ENCODE results near the gene LOXL1. TPM values are rescaled to one million over a fixed set of nuclear protein-coding genes. Genes with fewer than 3 reads are reported as not detected.
A peak's percentile ranks its signal among the peaks of the same experiment; 100 is the strongest.

LOXL1 gene
- total RNA-seq, 5 donors from 2014 or later (not counting 1 experiment from before 2014, with no cell fraction given): 1.4 to 4.8 (median 1.6) TPM

DNA sequence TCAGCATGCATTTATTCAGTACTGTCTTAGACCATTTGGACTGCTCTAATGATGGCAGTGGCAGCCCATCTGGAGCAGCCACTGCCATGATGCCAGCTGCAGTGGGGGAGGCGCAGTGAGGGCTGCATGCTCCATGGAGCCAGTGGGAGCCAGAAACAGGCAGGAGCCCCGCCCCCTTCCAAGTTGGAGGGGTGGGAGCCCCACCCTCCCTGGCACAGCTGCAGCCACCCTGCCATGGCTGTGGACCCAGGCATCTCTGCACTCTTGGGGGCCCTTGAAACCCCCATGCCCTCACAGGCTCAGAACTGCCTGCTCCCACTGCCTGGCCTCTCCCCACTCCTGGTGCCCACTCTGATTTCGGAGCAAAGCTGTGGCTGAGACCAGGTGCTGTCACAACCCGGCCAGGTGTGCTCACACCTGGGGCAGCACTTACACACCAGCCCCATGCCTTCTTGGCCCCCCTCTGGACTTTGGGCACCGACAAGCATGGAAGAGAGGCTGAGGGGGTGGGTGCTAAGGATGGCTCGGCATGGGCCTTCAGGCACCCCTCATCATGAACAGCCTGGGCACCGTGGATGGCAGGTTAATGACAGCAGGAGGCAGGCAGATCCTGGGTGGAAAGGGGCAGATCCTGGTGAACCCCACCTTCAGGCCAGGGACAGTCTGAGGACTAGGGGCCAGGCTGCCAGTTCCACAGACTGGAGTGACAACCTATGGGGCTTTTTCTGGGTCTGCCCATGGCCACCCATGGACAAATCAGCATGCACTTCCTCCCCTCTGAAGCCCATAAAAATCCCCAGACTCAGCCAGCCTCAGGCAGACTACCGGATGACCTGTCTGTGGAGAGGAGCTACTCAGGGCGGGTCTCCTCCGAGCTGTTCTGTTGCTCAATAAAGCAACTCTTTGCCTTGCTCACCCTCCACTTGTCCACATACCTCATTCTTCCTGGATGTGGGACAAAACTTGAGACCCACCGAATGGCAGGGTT, 34.6 kb upstream of the LOXL1 start:
- WGBS (ENCODE audit: insufficient coverage): 72% methylated on average over 4 of the region's 11 CpGs
- Mint-ChIP-seq H3K36me3 (no peaks in the 10 kb centered on the region), H3K27ac (no peak overlapping the region), H3K4me3 (no peak overlapping the region), H3K27me3 (peaks cover 7 to 14% of the 10 kb centered on the region in 2 donors), H3K9me3 (no peaks in the 10 kb centered on the region), H3K4me1 (no peaks in the 10 kb centered on the region)
- Histone ChIP-seq H3K4me3 (ENCODE audit: control insufficient read depth in 1 of 2, extremely low read depth in 1 of 2, low read length in 1 of 2) (no peak overlapping the region), H3K27me3 (replicated peaks in 1 of 2; ENCODE audit: control insufficient read depth in 2 of 2, extremely low read depth in 1 of 2, insufficient read depth in 2 of 2, low read length in 1 of 2) (peaks cover 0 to 27% of the 10 kb centered on the region in 2 experiments), H3K27ac (ENCODE audit: low read length) (no peak overlapping the region), H3K36me3 (ENCODE audit: control insufficient read depth in 2 of 2, extremely low read depth in 1 of 2, insufficient read depth in 1 of 2, low read length in 1 of 2) (no peaks in the 10 kb centered on the region), H3K4me1 (ENCODE audit: control insufficient read depth in 1 of 2, extremely low read depth in 1 of 2, insufficient read depth in 2 of 2, low read length in 2 of 2) (no peaks in the 10 kb centered on the region), H3K9me3 (no peaks in the 10 kb centered on the region)
- ATAC-seq (replicated peaks in 1 of 4) (no peak), DNase-seq (no peak)
- ChIA-PET POLR2A (no interaction called here), CTCF (no interaction called here)

DNA sequence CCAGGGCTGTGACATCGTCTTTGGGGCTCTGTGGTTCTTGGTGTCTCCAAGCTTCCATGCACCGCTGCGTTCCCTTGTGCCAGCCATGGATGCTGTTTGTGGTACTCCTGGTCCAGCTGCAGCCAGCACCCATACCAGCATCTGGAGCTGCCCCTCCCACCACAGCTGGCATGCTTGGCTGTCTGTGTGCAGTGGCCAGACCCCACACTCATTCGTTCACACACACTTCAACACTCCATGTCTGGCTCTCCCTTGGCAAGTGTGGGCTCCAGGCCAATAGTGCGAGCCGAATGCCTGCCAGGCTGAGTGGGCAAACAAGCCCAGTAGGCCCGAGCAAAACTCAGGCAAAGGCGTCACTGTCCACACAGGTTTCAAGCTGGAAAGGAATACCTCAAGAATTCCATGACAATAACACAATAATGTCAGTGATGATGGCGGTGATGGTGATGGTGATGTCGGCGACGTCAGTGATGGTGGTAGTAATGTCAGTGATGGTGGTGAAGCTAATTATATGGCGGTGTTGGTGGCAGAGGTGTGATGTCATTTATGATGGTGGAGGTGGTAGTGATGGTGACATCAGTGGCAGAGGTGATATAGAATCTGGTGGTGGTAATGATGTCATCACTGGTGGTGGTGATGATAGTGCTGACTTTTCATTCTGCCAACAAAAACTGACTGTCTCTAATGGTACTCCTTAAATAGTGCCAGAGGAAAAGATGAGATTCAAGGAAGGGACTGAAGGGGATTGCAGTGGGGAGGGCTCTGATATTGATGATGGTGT, 33.6 kb upstream of the LOXL1 start:
- ATAC-seq (replicated peaks in 1 of 4) (no peak), DNase-seq (no peak)
- 85% methylated on average over 11 of the region's 13 CpGs for WGBS (ENCODE audit: insufficient coverage)
- Mint-ChIP-seq H3K4me3 (no peak overlapping the region), H3K4me1 (no peaks in the 10 kb centered on the region), H3K9me3 (no peaks in the 10 kb centered on the region), H3K36me3 (no peaks in the 10 kb centered on the region), H3K27ac (no peak overlapping the region), H3K27me3 (peaks cover 7 to 14% of the 10 kb centered on the region in 2 donors)
- H3K9me3 ChIP-seq: no peaks in the 10 kb centered on the region
- CTCF ChIA-PET: no interaction called here
- no peak overlapping the region for H3K4me3 ChIP-seq (ENCODE audit: control insufficient read depth in 1 of 2, extremely low read depth in 1 of 2, low read length in 1 of 2)
- peaks cover 0 to 2% of the 10 kb centered on the region in 2 experiments for H3K4me1 ChIP-seq (ENCODE audit: control insufficient read depth in 1 of 2, extremely low read depth in 1 of 2, insufficient read depth in 2 of 2, low read length in 2 of 2)
- no peaks in the 10 kb centered on the region for H3K36me3 ChIP-seq (ENCODE audit: control insufficient read depth in 2 of 2, extremely low read depth in 1 of 2, insufficient read depth in 1 of 2, low read length in 1 of 2)
- POLR2A ChIA-PET: no interaction called here
- H3K27ac ChIP-seq (ENCODE audit: low read length): no peak overlapping the region
- H3K27me3 ChIP-seq (replicated peaks in 1 of 2; ENCODE audit: control insufficient read depth in 2 of 2, extremely low read depth in 1 of 2, insufficient read depth in 2 of 2, low read length in 1 of 2): peaks cover 0 to 25% of the 10 kb centered on the region in 2 experiments

DNA sequence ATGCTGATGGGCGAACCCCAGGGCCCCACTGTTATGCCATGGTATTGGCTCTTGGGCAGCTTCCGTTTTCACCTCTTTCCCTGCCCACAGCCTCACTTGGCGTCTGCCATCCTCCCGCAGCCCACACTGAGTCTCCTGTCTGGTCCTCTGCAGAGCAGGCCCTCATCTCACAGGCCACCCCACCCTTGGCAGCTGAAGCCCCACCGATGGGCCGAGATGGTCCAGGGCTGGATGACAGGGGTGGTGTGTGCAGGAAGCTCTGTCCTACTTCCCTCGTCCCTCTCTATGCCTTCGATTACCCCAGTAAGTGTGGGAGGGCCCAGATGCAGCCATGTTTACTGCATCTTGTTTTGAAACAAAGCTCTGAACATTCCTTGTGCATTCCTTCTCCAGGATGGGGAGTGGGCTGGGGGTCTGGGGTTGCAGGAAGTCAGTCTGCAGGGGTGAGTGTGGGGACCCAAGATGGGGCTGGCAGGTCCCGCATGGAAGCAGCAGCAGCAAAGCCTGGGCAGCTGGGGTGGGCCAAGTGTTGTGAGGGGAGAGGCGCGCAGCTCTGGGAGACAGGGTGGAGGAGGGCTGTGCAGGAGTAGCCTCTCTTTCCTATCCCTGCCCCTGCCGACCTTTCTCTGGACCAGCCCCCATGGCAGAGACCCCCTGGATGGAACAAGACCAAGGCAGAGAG, 32.0 kb upstream of the LOXL1 start:
- Mint-ChIP-seq H3K9me3 (no peaks in the 10 kb centered on the region), H3K4me3 (no peak overlapping the region), H3K27ac (no peak overlapping the region), H3K4me1 (no peaks in the 10 kb centered on the region), H3K27me3 (peaks cover 7% of the 10 kb centered on the region in 2 donors), H3K36me3 (no peaks in the 10 kb centered on the region)
- Histone ChIP-seq H3K27me3 (replicated peaks in 1 of 2; ENCODE audit: control insufficient read depth in 2 of 2, extremely low read depth in 1 of 2, insufficient read depth in 2 of 2, low read length in 1 of 2) (peaks cover 0 to 25% of the 10 kb centered on the region in 2 experiments), H3K27ac (ENCODE audit: low read length) (no peak overlapping the region), H3K9me3 (no peaks in the 10 kb centered on the region), H3K36me3 (ENCODE audit: control insufficient read depth in 2 of 2, extremely low read depth in 1 of 2, insufficient read depth in 1 of 2, low read length in 1 of 2) (no peaks in the 10 kb centered on the region), H3K4me1 (ENCODE audit: control insufficient read depth in 1 of 2, extremely low read depth in 1 of 2, insufficient read depth in 2 of 2, low read length in 2 of 2) (peaks cover 0 to 2% of the 10 kb centered on the region in 2 experiments), H3K4me3 (ENCODE audit: control insufficient read depth in 1 of 2, extremely low read depth in 1 of 2, low read length in 1 of 2) (no peak overlapping the region)
- ATAC-seq (replicated peaks in 1 of 4): no peak
- ChIA-PET POLR2A (no interaction called here), CTCF (interaction anchor here in 1 of 2 donors (1.7 kb wide), 1 partner anchor 20 kb away, joined by 6 read pairs; no protein-coding TSS in a partner anchor)
- DNase-seq: no peak
- WGBS (ENCODE audit: insufficient coverage): 94% methylated on average over 2 of the region's 12 CpGs

DNA sequence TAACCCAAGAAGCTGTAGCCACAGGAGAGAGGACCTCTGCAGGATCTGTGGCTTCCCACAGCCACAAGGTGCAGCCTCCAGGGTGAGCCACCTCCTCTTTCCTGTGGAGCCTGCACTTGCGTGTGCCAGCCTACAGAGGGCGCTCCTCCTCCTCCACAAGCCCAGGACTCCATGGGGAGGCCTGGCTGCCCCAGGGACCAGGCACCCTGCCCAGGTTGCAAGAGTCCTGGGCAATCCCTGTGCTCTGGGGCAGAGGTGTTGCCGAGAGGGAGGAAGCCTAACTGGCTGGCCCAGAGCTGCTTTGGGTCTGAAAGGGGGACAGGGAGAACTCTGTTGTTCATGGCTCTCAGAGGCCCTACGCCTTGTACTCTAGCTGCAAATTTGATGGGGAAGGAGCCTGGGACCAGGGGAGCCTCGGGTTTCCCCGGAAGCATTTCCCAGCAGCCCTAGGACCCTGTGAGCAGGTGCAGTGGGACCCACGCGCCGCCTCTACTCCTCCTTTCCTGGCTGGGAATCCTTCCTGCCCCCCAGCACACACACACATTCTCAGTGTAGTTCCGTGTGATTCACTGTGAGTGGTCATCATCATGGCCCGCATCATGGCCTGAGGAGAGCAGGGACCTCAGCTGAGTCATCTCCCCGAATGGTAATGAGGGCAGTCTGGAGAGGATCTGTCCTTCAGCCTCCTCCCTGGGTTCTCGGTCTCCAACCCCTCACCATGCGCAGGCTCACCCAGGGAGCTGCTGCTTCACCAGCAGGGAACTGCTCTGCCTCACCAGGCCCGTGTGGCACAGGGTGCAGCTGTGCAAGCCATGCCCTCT, 28.6 kb upstream of the LOXL1 start:
- no peaks in the 10 kb centered on the region for H3K9me3 ChIP-seq
- ATAC-seq (replicated peaks in 1 of 4): peak; percentile 66 to 82 (median 76)
- Mint-ChIP-seq H3K4me1 (no peaks in the 10 kb centered on the region), H3K27me3 (no peaks in the 10 kb centered on the region), H3K36me3 (no peaks in the 10 kb centered on the region), H3K27ac (no peak overlapping the region), H3K9me3 (no peaks in the 10 kb centered on the region), H3K4me3 (no peak overlapping the region)
- H3K27me3 ChIP-seq (replicated peaks in 1 of 2; ENCODE audit: control insufficient read depth in 2 of 2, extremely low read depth in 1 of 2, insufficient read depth in 2 of 2, low read length in 1 of 2): peaks cover 0 to 4% of the 10 kb centered on the region in 2 experiments
- peaks cover 0 to 2% of the 10 kb centered on the region in 2 experiments for H3K4me1 ChIP-seq (ENCODE audit: control insufficient read depth in 1 of 2, extremely low read depth in 1 of 2, insufficient read depth in 2 of 2, low read length in 2 of 2)
- H3K36me3 ChIP-seq (ENCODE audit: control insufficient read depth in 2 of 2, extremely low read depth in 1 of 2, insufficient read depth in 1 of 2, low read length in 1 of 2): peaks cover 0 to 2% of the 10 kb centered on the region in 2 donors
- peak in 34 of 35 experiments; percentile 7 to 72 (median 32) for DNase-seq
- no peak overlapping the region for H3K4me3 ChIP-seq (ENCODE audit: control insufficient read depth in 1 of 2, extremely low read depth in 1 of 2, low read length in 1 of 2)
- ChIA-PET POLR2A (no interaction called here), CTCF (no interaction called here)
- 84% methylated on average over 10 of the region's 15 CpGs for WGBS (ENCODE audit: insufficient coverage)
- no peak overlapping the region for H3K27ac ChIP-seq (ENCODE audit: low read length)

DNA sequence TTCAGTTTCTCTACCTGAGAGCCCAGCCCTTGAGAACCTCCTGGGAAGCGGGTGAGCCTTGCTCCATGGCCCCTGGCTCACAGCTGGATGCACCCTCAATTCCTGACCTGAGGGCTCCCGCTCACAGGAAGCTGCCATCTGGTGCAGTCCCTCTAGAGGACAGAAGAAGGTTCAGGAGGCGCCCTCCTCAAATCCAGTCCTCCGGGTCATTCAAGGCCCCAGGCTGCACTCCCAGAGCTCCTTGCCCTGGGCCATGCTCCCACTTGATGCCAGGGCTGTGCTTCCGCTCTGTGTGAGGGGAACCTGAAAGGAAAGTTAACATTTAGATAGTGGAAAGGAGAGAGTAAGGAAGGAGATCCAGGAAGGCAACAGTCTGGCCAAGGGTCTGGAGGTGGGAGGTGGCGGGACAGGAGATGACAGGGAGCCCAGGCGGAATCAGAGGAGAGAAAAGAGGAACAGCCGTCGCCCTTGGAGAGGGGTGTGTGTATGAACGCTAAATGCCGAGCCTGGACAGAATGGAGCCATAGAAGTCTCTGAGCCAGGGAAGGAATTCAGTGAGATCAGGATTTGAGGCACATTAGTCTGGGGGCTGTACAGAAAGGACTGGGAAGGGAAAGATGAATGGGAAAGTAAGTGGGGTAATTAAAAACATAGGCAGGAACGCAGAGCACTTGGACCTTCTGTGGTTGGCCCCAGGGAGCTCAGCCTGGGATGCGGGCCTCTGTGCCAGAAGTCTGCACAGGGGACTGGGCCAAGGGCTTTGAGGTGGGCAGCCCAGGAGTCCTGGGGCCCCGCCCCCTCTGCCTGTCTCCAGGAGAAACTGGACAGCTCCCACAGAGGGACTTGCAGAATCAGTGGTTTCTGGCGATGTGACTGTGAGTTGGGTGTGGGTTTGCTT, 26.8 kb upstream of the LOXL1 start:
- no peak overlapping the region for H3K27ac Mint-ChIP-seq
- no peaks in the 10 kb centered on the region for H3K27me3 Mint-ChIP-seq
- no peak overlapping the region for H3K4me3 Mint-ChIP-seq
- WGBS (ENCODE audit: insufficient coverage): 90% methylated on average over 13 of the region's 15 CpGs
- POLR2A ChIA-PET: no interaction called here
- Histone ChIP-seq H3K4me3 (ENCODE audit: control insufficient read depth in 1 of 2, extremely low read depth in 1 of 2, low read length in 1 of 2) (no peak overlapping the region), H3K36me3 (ENCODE audit: control insufficient read depth in 2 of 2, extremely low read depth in 1 of 2, insufficient read depth in 1 of 2, low read length in 1 of 2) (peaks cover 0 to 2% of the 10 kb centered on the region in 2 donors), H3K9me3 (no peaks in the 10 kb centered on the region), H3K4me1 (ENCODE audit: control insufficient read depth in 1 of 2, extremely low read depth in 1 of 2, insufficient read depth in 2 of 2, low read length in 2 of 2) (peaks cover 0 to 2% of the 10 kb centered on the region in 2 experiments), H3K27me3 (replicated peaks in 1 of 2; ENCODE audit: control insufficient read depth in 2 of 2, extremely low read depth in 1 of 2, insufficient read depth in 2 of 2, low read length in 1 of 2) (peaks cover 0 to 3% of the 10 kb centered on the region in 2 experiments), H3K27ac (ENCODE audit: low read length) (no peak overlapping the region)
- H3K4me1 Mint-ChIP-seq: no peaks in the 10 kb centered on the region
- no peaks in the 10 kb centered on the region for H3K9me3 Mint-ChIP-seq
- CTCF ChIA-PET: interaction anchor here in 1 of 2 donors (0.9 kb wide), 1 partner anchor 66 kb away, joined by 3 read pairs; no protein-coding TSS in a partner anchor
- no peak for DNase-seq
- H3K36me3 Mint-ChIP-seq: no peaks in the 10 kb centered on the region
- no peak for ATAC-seq (replicated peaks in 1 of 4)
